ENCODE measurements around the gene SPOCK3. TPM values are rescaled to one million over a fixed set of nuclear protein-coding genes. Genes with fewer than 3 reads are reported as not detected.

Gene SPOCK3
- total RNA-seq, 1 experiment from 2014 or later = not detected

DNA sequence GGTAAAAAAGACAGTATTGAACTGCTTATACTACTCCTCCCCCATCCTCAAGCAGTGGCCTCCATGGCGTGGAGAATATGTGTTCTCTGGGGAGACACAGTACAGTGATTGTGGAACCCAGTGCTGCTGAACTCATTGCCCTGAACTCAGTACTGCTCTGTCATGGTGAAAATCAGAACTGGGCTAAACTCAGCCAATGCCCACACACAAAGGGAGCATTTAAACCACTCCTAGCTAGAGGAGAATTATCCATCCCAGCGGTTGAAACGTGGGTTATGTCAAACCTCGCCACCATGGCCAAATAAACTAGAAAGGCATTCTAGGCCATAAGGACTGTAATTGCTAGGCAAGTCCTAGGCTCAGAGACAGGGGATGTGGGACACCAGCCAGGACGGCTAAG lies 131.8 kb downstream of the SPOCK3 start:
- Histone ChIP-seq H3K9me3 (ENCODE audit: low read depth, low read length, poor library complexity, severe bottlenecking) (no peaks in the 10 kb centered on the region), H3K36me3 (ENCODE audit: insufficient read depth, low read length, poor library complexity, severe bottlenecking) (no peaks in the 10 kb centered on the region), H3K27ac (ENCODE audit: low read depth, low read length, poor library complexity, severe bottlenecking) (no peak overlapping the region), H3K4me1 (ENCODE audit: insufficient read depth, low read length, poor library complexity, severe bottlenecking) (no peaks in the 10 kb centered on the region), H3K27me3 (replicated peaks; ENCODE audit: insufficient read depth, low read depth, low read length, poor library complexity) (no peaks in the 10 kb centered on the region), H3K4me3 (ENCODE audit: low read depth, low read length, poor library complexity, severe bottlenecking) (no peak overlapping the region)
- DNase-seq (ENCODE audit: low spot score) = no peak
- intact Hi-C loops (cut with micrococcal nuclease; ENCODE audit: unreplicated experiment) = no loop called here
- POLR2A ChIA-PET (ENCODE audit: low non-redundant PET) = no interaction called here
- CTCF ChIA-PET = no interaction called here
- TF ChIP-seq, protein P1, sequence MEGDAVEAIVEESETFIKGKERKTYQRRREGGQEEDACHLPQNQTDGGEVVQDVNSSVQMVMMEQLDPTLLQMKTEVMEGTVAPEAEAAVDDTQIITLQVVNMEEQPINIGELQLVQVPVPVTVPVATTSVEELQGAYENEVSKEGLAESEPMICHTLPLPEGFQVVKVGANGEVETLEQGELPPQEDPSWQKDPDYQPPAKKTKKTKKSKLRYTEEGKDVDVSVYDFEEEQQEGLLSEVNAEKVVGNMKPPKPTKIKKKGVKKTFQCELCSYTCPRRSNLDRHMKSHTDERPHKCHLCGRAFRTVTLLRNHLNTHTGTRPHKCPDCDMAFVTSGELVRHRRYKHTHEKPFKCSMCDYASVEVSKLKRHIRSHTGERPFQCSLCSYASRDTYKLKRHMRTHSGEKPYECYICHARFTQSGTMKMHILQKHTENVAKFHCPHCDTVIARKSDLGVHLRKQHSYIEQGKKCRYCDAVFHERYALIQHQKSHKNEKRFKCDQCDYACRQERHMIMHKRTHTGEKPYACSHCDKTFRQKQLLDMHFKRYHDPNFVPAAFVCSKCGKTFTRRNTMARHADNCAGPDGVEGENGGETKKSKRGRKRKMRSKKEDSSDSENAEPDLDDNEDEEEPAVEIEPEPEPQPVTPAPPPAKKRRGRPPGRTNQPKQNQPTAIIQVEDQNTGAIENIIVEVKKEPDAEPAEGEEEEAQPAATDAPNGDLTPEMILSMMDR (conservative IDR thresholded peaks at IDR 0.05; ENCODE audit: low read depth, low read length) = no peak
- no peak for TF ChIP-seq EZH2 (IDR thresholded peaks at IDR 0.05; ENCODE audit: borderline replicate concordance, low read depth, low read length, poor library complexity, severe bottlenecking)
- no TSS peak for BruUV-seq (replicated peaks)

DNA sequence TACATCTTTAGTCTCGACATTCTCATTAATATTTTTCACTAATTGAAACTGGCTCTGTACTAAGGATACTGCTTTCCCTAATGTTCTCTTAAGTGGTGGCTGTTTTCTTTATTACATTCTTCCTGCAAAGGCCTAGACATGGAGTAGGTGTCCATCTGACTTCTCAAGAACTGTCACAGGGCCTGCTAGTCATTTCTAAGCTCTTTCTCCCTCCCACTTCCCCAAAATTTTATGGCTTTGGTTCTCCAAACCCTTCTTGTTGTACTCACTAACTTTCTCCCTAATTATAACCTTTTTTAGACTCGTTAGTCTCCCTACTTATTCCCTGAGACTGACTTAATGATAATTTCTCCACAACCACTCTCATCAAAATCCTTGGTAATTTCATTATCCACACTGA lies 133.3 kb downstream of the SPOCK3 start:
- no peaks in the 10 kb centered on the region for H3K9me3 ChIP-seq (ENCODE audit: low read depth, low read length, poor library complexity, severe bottlenecking)
- intact Hi-C loops (cut with micrococcal nuclease; ENCODE audit: unreplicated experiment) = no loop called here
- ChIA-PET CTCF (no interaction called here), POLR2A (ENCODE audit: low non-redundant PET) (no interaction called here)
- TF ChIP-seq, protein P1 (conservative IDR thresholded peaks at IDR 0.05; ENCODE audit: low read depth, low read length) = no peak
- no peak for TF ChIP-seq EZH2 (IDR thresholded peaks at IDR 0.05; ENCODE audit: borderline replicate concordance, low read depth, low read length, poor library complexity, severe bottlenecking)
- no peaks in the 10 kb centered on the region for H3K4me1 ChIP-seq (ENCODE audit: insufficient read depth, low read length, poor library complexity, severe bottlenecking)
- no TSS peak for BruUV-seq (replicated peaks)
- H3K27ac ChIP-seq (ENCODE audit: low read depth, low read length, poor library complexity, severe bottlenecking) = no peak overlapping the region
- no peaks in the 10 kb centered on the region for H3K36me3 ChIP-seq (ENCODE audit: insufficient read depth, low read length, poor library complexity, severe bottlenecking)
- H3K4me3 ChIP-seq (ENCODE audit: low read depth, low read length, poor library complexity, severe bottlenecking) = no peak overlapping the region
- H3K27me3 ChIP-seq (replicated peaks; ENCODE audit: insufficient read depth, low read depth, low read length, poor library complexity) = no peaks in the 10 kb centered on the region
- no peak for DNase-seq (ENCODE audit: low spot score)

DNA sequence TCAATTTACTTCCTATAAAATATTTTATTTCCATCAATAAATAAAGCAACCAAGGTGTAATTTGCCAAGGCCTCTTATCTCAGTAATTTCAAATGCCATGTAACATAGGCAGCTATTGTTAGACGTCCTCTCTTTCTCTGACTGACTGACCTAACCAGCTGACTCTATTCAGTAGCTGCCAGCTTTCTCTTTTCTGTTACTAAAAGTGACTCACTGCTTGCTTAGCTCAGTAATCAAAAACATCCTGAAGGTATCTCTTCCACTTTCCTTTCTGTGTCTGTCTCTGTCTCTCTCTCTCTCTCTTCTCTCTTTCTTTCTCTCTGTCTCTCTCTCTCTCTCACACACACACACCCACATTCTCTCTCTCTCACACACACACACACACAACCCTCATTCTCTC lies 134.2 kb downstream of the SPOCK3 start:
- Histone ChIP-seq H3K4me1 (ENCODE audit: insufficient read depth, low read length, poor library complexity, severe bottlenecking) (no peaks in the 10 kb centered on the region), H3K4me3 (ENCODE audit: low read depth, low read length, poor library complexity, severe bottlenecking) (no peak overlapping the region), H3K27me3 (replicated peaks; ENCODE audit: insufficient read depth, low read depth, low read length, poor library complexity) (no peaks in the 10 kb centered on the region), H3K36me3 (ENCODE audit: insufficient read depth, low read length, poor library complexity, severe bottlenecking) (no peaks in the 10 kb centered on the region), H3K27ac (ENCODE audit: low read depth, low read length, poor library complexity, severe bottlenecking) (no peak overlapping the region), H3K9me3 (ENCODE audit: low read depth, low read length, poor library complexity, severe bottlenecking) (no peaks in the 10 kb centered on the region)
- TF ChIP-seq, protein P1 (conservative IDR thresholded peaks at IDR 0.05; ENCODE audit: low read depth, low read length) = no peak
- no peak for TF ChIP-seq EZH2 (IDR thresholded peaks at IDR 0.05; ENCODE audit: borderline replicate concordance, low read depth, low read length, poor library complexity, severe bottlenecking)
- BruUV-seq (replicated peaks) = no TSS peak
- DNase-seq (ENCODE audit: low spot score) = no peak
- ChIA-PET POLR2A (ENCODE audit: low non-redundant PET) (no interaction called here), CTCF (no interaction called here)
- intact Hi-C loops (cut with micrococcal nuclease; ENCODE audit: unreplicated experiment) = no loop called here
